Cardiac fibroblast (primary cell): ENCODE data around the gene ATRIP.
"Not testable (repeated sequence)": the region's sequence is repeated elsewhere in the genome, so short reads cannot be mapped to it uniquely, and the experiment has no call there.

Experiments used
- DNase-seq, 2 donors: peaks; one replicate each; pipeline versions ENCODE4 v3.0.0 to v3.0.0-alpha.2; 2010; ENCODE audit warnings: low read depth in 2 of 2
- H3K4me3 ChIP-seq, 2 donors: replicated peaks in 1 of 2; 1 replicate in 1 of 2; 2 replicates in 1 of 2; pipeline ENCODE4 v1.5.1; 2011; ENCODE audit warnings: low read depth in 2 of 2, low read length in 2 of 2, mild to moderate bottlenecking in 2 of 2, moderate library complexity in 1 of 2
- TF ChIP-seq, protein P1 (sequence below): IDR thresholded peaks from one replicate; pipeline ENCODE4 v1.5.1; 2011; ENCODE audit warnings: low read depth, mild to moderate bottlenecking, low read length, inconsistent platforms

The ATRIP gene

DNA sequence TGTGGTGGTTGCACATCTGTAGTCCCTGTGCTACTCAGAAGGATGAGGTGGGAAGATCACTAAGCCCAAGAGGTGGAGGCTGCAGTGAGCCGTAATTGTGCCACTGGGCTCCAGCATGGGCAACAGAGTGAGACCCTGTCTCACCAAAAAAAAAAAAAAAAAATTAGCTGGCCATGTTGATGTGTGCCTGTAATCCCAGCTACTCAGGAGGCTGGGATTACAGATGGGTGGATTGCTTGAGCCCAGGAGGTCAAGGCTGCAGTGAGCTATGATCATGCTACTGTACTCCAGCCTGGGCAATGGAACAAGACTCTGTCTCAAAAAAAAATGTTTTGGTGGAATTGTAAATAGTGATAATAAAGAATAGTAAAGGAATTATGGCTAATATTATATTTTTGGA, 9.9 kb downstream of the ATRIP start:
- H3K4me3 ChIP-seq, result no peak overlapping the region
- TF ChIP-seq, protein P1, sequence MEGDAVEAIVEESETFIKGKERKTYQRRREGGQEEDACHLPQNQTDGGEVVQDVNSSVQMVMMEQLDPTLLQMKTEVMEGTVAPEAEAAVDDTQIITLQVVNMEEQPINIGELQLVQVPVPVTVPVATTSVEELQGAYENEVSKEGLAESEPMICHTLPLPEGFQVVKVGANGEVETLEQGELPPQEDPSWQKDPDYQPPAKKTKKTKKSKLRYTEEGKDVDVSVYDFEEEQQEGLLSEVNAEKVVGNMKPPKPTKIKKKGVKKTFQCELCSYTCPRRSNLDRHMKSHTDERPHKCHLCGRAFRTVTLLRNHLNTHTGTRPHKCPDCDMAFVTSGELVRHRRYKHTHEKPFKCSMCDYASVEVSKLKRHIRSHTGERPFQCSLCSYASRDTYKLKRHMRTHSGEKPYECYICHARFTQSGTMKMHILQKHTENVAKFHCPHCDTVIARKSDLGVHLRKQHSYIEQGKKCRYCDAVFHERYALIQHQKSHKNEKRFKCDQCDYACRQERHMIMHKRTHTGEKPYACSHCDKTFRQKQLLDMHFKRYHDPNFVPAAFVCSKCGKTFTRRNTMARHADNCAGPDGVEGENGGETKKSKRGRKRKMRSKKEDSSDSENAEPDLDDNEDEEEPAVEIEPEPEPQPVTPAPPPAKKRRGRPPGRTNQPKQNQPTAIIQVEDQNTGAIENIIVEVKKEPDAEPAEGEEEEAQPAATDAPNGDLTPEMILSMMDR, result no peak
- DNase-seq, result no peak

DNA sequence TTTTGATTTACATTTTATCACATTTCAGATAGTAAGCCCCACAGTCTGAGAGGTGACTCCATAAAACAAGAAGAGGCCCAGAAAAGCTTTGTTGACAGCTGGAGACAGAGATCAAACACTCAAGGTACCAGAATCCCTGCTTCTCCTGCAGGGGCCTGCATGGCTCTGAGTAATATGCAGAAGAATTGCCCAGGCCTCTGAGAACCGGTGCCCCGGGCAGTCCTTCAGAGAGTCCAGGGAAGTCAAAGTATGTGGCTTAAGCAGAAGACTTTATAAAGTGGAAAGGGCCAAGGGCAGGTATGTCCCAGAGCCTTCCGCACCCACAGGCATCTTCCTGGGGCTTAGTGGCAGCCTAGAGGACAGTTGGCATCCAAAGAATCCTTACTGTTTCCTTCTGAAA, 12.8 kb downstream of the ATRIP start:
- TF ChIP-seq, protein P1, result no peak
- H3K4me3 ChIP-seq, result no peak overlapping the region
- no peak for DNase-seq

DNA sequence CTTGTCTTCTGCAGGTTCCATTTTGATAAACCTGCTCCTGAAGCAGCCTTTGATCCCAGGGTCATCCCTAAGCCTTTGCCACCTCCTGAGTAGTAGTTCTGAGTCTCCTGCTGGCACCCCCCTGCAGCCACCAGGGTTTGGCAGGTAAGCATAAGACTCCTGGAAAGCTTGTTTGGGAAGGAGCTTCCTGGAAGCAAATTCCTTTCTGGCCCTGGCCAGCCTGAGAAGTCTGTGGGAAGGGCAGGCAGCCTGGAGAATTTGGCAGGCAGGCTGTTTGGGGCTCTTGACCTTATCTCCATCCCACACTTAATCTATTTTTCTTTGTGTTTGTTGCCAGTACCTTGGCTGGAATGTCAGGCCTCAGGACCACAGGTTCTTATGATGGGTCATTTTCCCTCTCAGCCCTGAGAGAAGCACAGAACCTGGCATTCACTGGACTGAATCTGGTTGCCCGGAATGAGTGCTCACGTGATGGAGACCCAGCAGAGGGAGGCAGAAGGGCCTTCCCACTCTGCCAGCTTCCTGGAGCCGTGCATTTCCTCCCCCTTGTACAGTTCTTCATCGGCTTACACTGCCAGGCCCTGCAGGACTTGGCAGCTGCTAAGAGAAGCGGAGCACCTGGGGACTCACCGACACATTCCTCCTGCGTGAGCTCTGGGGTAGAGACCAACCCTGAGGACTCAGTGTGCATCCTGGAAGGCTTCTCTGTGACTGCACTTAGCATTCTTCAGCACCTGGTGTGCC, 13.4 kb downstream of the ATRIP start:
- TF ChIP-seq, protein P1, result no peak
- no peak overlapping the region for H3K4me3 ChIP-seq
- DNase-seq, result no peak

DNA sequence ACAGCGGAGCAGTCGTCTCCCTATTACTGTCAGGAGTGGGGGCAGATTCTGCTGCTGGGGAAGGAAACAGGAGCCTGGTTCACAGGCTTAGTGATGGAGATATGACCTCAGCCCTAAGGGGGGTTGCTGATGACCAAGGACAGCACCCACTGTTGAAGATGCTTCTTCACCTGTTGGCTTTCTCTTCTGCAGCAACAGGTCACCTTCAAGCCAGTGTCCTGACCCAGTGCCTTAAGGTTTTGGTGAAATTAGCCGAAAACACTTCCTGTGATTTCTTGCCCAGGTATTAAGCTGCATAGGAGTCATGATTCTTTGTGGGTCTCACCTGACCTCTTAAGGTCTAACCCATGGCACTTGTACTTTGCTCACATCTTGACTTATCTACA, 14.0 kb downstream of the ATRIP start:
- TF ChIP-seq, protein P1, result no peak
- DNase-seq, result no peak
- H3K4me3 ChIP-seq, result no peak overlapping the region

DNA sequence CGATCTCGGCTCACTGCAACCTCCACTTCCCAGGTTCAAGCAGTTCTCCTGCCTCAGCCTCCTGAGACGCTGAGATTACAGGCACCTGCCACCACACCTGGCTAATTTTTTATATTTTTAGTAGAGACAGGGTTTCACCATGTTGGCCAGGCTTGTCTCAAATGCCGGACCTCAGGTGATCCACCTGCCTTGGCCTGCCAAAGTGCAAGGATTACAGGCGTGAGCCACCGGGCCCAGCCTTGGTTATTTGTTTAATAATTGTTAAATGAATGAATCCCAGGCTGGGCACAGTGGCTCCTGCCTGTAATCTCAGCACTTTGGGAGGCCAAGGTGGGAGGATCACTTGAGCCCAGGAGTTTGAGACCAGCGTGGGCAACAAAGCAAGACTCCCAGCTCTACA, 15.2 kb downstream of the ATRIP start:
- DNase-seq, H3K4me3 ChIP-seq: not testable (repeated sequence)

DNA sequence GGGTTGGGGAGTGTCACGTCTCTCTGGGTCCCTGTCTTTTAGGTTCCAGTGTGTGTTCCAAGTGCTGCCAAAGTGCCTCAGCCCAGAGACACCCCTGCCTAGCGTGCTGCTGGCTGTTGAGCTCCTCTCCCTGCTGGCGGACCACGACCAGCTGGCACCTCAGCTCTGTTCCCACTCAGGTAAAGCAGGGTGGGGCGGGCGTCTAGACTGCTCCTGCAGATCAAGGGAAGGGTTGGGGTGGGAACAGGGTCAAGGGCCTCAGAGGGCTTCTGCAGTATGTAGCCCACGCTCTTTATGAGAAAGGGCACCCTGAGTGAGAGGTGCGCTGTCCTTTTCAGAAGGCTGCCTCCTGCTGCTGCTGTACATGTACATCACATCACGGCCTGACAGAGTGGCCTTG, 17.2 kb downstream of the ATRIP start:
- DNase-seq, result no peak
- TF ChIP-seq, protein P1, result no peak

DNA sequence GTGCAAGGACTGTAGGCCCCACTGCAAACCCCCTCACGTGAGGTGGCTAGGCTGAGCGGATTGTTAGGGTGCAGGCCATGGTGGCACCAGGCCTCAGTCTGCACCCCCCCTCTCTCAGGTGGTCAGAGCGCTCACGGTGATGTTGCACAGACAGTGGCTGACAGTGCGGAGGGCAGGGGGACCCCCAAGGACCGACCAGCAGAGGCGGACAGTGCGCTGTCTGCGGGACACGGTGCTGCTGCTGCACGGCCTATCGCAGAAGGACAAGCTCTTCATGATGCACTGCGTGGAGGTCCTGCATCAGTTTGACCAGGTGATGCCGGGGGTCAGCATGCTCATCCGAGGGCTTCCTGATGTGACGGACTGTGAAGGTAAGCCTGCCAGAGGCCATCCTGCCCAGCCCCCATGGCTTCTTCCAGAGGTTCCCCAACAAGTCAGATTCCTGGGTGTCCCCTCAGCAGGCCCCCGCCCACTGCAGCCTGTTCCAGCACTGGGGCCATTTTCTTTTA, 18.2 kb downstream of the ATRIP start:
- DNase-seq, result no peak
- TF ChIP-seq, protein P1, result no peak
- H3K4me3 ChIP-seq, result no peak overlapping the region

More for the DNA sequence above, 17.2 kb downstream of the ATRIP start:
- no peak overlapping the region for H3K4me3 ChIP-seq
